Fibroblast of skin of abdomen (primary cell): ENCODE data around the gene TSHZ2.

ENCODE experiments used
- DNase-seq: peaks from one replicate; pipeline ENCODE4 v3.0.0-alpha.2; 2013

The TSHZ2 gene

DNA sequence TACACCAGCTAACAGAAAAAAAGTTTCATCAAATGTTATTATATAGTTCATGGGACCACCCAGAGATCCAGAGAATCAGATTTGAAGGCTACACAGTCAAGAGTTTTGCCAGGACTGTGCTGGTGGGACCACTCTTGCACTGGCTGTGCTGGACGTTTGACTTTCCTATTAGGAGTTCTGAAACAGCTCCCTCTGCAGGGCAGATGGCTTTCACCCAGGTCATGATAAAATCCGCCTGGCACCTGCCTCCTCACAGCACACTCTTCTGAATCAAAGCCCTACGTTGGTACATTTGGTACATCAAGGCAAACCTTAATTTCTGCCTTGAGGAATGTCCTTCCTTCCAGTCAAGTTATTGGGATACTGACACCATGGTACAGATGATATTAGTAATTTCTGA is 319.4 kb downstream of the TSHZ2 start:
- DNase-seq = no peak

DNA sequence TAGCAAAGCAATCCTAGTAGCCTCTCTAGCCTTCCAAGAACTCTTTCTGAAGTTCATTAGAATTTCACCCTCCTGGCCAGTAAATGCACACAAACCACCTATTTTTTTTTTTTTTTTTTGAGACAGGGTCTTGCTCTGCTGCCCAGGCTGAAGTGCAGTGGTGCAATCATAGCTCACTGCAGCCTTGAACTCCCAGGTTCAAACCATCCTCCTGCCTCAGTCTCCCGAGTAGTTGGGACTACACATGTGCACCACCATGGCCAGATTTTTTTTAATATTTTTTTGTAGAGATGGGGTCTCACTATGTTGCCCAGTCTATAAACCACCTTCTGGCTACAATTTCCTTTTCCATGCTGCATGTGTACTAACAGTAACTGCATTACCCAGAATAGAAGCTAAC is 320.2 kb downstream of the TSHZ2 start:
- DNase-seq = no peak

DNA sequence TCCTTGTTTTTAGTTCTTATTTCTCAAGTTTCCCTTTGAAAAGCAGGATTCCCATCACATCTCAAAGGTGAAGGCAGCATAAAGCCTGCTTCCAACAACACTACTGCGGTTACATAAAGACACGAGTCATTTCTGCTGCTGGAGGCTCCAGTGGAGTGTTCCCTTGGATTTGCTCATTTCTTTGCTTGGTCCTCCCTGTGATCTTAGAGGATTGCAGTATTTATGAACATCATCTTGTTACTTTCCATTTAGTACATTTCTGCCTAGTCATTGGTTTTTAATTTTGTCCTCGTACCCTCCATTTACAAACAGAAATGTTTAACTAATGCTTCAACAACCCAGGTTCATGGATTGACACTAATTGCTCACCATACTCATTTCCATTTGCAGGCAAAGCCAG is 322.6 kb downstream of the TSHZ2 start:
- peak; percentile 27 for DNase-seq

DNA sequence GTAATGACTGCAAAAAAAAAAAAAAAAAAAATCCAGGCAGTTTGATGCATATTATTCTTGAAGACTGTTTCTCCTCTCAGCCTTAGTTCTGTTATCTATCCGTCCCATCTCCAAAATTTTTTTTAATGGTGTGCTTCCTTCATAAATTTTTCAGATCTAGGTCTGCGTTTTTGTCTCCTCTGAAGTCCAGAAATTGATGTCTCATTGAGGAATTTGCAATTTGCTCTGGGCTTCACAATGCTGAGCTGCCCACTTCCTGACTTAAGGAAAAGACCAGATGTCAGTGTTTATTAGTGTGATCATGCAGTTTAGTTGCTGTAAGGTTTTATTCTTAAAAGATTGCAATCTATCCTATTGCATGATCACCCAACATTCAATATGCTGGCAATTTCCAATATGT is 323.9 kb downstream of the TSHZ2 start:
- DNase-seq = peak; percentile 61

DNA sequence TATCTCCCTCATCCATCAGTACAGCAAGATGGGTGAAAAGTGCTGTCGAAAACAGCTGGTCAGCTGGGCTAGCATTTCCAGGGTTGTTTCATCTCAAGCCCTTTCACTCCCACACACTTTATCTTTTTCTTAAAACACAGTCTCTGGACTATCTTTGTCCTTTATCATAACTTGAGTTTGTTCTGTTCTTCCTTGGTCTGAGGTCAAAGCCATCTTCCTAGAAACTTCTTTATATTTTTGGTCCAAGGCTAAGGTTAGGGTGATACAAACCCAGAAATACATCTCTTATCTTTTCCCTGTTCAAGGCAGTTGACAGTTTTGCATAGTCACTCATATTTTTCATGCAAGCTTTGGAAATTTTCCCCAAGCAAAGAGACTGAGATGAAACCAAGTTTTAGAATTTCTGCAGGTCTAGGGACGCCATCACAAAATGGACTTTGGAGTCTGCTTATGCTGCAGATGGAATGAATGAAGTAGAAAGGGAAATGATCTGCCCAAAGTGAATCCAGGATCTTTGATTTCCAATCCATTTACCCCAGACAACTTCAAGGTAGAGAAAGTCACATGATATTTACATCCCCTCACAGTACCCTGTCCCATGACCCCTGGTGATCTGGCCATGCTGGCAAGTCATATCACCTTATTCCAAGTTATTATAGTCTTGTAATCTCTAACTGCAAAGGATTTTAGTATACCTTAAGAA is 324.4 kb downstream of the TSHZ2 start:
- DNase-seq = no peak

DNA sequence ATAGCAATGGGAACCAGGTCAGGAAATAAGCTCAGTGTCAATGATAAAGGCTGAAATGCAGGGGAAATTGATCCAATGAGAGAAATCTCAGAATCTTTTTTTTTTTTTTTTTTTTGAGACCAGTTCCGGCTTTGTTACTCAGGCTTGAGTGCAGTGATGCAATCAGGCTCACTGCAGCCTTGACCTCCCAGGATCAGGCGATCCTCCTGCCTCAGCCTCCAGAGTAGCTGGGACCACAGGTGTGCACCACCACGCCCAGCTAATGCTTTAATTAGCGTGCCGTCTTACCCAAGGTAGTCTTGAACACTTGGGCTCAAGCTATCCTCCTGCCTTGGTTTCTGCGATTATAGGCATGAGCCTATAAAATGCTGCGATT is 325.0 kb downstream of the TSHZ2 start:
- no peak for DNase-seq

DNA sequence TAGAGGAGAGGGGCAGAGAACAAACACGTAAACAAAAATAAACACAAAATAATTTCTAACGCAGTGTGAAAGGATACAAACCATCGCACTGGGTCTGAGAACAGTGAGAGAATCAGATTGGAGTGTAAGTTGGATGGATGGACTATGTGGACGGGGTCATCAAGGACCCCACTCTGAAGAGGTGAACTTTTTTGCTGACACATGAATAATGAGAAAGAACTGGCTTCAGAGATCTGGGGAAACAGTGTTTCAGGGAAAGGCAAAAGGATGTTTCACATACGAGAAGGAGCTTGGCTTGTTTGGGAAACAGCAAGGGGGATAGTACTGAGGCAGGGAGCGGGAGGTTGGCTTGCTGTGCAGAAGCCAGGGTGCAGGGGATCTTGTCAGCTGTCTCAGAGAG is 326.1 kb downstream of the TSHZ2 start:
- DNase-seq = no peak

DNA sequence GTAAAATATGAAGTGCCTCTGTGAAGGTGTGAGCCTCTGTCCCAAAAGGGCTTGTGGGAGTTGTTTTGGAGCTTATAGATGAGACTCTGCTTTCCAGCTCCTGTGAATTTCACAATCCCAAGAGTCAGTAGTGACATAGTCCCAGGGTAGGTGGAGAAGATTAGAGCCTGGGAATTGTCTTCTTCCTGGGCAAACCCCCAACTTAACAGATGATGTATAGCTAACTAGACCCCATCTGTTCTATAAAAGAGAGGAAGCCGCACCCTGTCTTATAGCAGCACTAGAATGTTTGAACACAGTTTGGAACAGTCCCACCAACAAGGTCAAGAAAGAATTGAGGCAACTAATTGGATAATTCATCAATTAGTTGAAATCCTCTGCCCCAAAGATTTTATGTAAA is 326.8 kb downstream of the TSHZ2 start:
- DNase-seq = peak; percentile 8

DNA sequence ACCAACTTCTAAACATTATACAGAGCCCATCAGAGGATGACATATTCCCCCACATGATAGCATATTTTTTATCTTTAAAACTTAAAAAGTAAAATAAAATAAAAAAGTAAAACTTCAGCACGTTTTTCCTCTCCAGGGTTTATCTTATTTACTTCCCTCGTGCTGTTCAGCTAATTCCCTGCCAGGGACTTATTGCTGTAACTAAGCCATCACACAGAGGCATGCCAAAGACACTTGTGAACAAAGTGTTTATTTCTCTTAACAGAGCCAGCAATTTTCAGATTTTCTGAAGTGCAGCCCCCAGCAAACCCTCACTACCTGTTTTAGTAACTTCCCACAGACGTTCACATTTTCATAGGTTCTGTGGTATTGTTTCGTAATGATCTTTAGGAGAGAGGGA is 327.7 kb downstream of the TSHZ2 start:
- no peak for DNase-seq

DNA sequence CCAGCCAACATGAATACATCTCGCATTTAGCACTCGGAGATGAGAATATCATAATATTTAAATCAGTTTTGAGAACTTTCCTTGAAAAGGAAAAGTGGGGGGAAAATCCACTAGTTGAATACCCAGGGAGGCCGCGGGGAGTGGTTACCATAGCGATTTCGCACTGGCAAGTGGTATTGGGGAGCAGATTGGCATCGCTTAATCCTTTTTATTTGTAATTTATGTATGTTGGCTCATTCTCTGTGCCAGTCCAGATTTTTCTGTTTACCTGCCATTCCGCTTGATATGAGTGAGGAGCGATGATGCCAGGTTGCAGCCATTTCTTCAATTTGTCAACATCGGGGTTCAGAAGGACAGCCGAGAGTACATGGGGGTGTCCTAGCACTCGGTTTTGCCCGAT is 329.7 kb downstream of the TSHZ2 start:
- no peak for DNase-seq

DNA sequence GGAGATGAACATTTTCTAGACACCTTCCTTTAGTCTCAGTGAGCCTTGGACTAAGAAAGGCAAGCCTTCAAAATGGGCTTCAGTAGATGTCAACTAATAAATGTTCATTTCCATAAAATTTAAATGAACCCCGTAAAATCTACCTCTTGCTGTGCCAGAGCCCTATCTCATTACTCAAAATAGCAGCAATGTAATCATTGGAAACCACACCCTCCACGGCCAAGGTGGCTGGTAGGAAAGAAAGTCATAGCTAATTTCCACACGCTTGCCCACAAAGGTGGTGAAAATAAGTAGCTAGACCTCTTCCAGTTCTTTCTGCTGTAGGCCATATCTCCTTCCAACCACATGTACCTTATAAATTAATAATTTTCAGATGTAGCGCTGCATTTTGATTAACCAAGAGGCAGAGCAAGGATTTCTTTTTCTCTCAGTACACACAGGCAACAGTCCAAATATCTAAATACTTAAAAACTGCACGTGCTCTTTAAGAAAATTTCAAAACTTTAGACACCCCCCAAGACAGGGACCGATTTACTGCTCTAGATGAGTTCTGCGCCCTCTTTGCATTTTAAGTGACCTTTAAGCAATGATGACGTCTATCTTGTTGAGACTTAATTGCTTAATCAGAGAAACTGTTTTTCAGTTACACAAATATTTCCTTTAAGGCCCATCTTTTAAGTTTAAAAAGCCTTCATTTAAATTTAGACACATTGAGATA is 330.7 kb downstream of the TSHZ2 start:
- DNase-seq = no peak

DNA sequence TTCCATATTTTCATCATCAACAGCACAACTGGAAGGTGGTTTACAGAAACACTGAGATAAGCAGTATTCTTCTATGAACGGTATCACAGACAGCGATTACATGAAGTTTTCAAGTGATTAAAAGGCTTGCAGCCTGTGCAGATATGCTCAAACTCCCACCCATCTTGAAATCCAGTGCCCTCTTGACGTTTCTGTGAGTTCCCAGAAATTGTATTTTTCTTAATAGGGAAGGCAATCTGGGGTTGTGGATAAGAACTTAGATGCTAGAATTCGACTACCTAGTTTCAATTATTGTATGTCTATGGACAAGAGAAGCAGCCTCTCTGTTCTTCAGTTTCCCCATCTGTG is 331.2 kb downstream of the TSHZ2 start:
- no peak for DNase-seq

DNA sequence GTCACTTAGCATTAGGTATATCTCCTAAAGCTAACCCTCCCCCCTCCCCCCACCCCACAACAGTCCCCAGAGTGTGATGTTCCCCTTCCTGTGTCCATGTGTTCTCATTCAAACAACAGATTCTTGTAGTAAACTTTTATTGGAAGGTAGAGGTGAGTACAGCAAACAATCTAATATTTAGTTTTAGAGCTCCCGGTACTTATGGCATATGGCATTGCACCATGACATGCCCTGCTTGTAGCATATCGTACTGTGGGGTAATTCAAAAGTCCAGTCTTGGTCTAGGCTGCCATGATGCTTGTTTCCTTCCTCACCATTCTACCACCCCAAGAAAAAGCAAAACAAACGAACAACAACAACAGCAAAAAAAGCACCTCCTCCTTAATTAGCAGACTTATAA is 332.0 kb downstream of the TSHZ2 start:
- no peak for DNase-seq

DNA sequence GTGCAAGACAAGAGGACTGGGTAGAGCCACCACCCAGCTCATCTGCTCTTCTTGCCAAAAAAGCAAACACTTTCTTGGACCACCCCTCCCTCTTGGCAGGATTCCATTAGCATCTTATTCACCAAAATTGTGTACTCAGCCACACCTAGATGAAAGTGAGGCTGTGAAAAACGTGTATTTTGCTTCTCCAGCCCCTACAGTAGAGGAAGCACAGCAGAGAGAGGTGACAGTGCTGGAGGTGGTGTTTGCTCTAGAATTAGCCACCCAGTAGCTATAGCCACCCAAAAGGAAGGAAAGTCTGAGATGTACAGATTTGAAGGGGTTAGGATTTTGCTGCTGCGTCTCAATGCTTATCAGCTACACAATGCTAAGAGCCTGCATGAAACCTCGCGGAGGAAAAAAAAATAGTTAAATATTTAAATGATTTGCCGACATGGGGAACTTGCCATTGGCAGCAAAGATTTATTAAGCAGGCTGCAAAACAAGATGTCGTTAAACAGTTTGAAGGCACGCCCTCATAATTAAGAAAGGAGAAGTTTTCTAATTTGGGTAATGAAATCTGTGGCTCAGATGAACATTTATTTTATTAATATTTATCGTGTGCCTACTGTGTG is 334.1 kb downstream of the TSHZ2 start:
- no peak for DNase-seq

DNA sequence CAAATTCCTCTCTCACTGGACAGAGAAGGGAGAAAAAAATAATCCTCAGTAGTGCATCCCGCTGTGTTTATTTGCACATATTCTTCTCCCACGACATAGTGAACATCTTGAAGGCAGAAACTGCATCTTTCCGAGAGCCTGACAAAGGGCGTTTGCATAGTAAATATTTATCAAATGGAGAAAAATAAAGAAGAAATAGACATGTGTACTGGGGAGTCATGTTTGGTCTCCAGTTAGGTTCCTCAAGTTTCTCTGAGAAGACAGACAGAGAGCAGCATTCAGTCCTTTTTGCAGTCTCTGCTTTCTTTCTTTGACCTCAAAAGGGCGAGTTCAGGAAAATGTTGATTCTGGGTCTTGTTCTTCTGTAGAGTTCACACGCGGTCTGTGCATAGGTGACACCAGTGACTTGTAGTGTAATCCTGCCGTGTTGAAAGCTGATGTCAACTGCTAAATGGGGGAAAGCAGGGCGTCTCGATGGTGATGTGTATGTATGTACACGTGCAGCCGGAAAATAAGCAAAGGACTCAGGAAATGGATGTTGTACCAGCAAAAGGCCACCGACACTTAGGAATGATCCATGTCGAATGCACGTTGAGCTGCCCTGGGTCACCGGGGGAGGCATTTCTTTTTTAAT is 335.9 kb downstream of the TSHZ2 start:
- no peak for DNase-seq

DNA sequence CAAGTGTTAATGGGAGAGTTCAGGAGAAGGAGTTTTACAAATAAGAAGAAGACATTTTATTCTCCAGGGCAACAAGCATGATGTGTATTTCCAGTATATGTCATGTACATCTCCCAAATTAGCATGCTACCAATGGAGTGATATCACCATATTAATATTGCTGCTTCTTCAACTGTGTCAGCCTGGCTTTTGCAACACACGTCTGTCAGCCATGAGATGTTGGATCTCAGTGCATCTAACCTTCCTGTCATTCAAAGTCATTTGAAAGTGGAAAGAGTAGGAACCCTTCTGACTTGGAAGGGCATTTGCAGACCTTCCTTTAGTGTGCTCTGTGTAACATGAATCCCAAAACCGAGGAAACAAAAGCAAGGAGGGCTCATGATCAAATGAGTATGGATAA is 337.4 kb downstream of the TSHZ2 start:
- no peak for DNase-seq

DNA sequence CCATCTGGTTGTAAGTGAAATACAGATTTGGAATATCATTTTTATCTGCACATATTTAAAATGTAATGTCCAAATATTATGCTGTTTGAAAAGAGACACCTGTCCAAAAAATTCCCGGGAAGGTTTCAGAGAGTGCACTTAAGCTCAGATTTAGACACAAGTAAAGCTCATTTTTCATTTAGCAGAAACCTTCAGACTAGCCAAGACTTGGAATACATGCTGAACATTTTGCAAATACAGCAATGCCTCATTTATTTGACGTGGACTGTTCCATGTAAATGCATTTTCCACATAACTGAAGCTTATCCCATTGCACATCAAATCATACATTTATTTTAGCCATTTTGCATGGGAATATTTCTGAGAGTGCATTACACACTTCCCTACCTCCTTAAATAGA is 340.8 kb downstream of the TSHZ2 start:
- DNase-seq = no peak

DNA sequence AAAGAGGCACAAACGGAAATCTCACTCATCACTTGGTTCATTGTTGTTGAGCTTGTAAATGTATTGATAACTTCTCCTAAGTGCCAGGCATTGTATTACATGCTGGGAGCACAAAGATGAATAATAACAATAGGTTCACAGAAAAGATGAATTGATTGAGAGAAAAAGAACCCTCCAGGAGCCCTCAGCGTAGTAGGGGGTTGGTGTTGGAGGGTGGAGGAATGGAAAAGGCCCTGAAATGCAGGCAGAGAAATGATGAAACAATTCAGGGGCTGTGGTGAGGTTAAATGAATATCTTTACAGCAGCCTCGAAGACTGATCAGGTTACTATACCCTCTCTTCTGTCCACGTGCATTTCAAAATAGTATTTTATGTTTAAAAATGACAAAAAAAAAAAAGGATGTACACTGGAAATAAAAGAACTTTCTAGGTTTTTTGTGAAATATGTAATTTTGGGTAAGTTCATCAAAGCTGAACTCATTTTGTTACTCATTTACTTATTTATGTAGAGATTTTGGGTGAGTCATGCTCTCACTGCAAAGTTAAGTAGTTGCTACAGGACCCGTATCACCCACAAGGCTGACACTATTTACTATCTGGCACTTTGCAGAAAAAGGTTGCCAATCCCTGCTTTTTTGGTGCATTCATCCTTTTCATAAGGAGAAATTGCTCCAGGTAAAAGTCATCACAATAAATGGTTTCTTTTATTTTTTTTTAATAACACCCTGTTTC is 344.2 kb downstream of the TSHZ2 start:
- peak; percentile 23 for DNase-seq

DNA sequence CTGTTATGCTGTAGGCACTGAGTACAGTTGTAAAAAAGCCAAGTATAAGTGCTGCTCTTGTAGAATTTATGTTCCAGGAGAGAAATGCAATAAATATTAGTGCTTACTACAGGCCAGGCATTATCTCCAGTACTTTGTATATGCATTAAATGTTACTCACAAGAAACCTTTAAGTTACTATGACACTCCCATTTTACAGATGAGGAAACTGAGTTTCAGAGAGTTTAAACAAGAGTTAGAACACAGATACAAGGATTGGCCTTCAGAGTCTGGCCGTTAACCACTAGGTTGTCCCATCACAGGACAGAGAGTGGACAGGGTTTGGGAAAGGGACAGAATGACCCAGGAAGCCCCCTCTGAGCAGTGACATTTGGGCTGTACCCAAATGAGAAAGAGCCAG is 347.0 kb downstream of the TSHZ2 start:
- DNase-seq = no peak

DNA sequence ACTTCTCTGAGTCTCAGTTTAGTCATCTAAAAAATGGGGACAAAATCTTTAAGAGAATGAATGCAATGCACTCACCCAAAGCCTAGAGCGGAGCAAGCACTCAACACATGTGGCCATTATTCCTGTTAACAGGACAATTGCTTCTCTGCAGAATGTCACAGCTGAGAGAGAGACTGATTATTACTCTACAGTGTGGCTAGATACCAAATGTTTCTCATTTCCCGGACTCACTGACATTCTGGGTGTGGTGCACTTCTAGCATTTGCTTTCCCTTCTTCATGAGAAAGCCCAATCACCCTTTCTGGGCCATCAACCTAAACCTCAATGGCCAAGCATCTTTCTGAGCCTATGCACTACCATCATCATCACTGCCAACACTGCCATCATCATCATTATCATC is 347.6 kb downstream of the TSHZ2 start:
- no peak for DNase-seq

DNA sequence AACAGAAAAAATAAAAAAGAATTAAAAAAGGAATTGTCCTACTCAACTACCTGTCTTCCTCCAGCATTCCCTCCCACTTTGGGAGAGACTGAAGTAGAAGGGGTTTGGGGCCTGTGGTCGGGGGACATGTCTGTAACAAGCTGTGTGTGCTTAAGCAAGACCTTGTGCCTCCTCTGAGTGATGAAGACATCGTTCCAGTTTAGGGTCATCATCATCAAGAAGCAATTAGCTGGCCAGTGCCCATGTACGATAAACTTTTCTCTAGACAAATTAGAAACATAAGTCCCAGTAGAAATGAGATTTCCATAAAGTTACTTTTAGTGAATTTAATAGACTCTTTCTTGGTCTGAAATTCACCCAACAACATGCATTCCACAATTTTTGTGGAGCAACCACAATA is 348.5 kb downstream of the TSHZ2 start:
- DNase-seq = no peak

DNA sequence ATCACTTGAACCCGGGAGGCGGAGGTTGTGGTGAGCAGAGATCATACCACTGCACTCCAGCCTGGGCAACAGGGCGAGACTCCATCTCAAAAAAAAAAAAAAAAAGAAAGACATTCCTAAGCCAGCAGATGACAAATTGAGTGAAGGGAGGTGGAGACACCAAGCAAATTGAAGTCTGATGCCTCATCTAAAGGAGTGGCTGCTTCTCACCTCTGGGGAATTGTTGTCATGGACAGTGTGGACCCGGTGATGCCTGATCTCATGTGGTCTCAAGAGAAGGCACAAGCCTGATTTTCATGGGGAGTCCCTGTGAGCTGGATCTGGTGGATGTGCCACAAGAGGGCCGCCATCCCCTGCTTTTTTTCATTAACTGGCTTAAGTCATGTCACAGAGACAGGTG is 349.4 kb downstream of the TSHZ2 start:
- DNase-seq = no peak

DNA sequence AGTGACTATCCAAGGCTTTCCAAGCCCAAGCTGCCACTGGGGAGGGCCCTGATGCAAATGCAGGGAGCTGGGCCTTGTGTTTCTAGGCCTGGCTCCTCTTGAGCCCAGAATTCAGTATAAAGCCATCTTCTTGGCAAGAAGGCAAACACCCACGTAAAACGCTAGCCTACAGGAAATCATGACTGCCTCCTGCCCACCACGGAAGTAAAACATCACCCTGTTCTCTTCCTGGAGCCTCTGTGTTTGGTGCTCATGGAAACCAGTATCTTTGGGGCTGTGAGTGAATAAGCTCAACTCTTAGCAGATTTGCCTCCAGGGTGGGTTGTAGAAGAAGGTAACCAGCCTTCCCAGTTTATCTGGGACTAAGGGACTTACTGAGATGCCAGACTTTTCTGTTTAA is 350.5 kb downstream of the TSHZ2 start:
- no peak for DNase-seq
